ENCODE measurements around the gene UQCC2.

Gene UQCC2

DNA sequence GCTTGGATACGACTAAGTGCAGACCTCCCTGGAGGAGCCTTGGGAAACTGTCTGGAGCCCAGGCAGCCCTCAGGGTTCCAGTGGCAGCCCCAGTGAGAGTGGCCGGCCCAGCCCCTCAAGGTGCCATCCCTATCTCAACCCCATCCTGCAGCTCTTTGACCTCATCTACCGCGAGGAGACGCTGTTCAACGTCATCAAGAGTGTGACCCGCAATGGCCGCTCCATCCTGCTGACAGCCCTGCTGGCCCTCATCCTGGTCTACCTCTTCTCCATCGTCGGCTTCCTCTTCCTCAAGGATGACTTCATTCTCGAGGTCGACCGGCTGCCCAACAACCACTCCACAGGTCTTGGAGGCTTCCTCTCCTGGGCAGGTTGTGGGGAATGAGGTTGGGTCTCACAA lies 20.7 kb downstream of the UQCC2 start:
- no peak for DNase-seq

DNA sequence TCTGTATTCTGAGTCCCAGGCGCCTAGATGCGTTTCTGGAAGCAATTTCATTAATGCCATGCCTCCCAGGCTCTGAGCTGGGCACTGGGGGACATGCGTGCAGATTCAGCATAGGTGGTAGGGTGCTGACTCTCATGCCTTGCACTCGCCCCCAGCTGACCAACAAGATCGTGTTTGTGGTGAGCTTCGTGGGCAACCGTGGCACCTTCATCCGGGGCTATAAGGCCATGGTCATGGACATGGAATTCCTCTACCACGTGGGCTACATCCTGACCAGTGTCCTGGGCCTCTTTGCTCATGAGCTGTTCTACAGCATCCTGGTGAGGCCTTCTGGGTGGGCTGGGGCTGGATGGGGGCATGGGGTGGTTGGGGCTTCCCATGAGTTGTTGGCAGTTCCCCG lies 21.6 kb downstream of the UQCC2 start:
- no peak for DNase-seq

DNA sequence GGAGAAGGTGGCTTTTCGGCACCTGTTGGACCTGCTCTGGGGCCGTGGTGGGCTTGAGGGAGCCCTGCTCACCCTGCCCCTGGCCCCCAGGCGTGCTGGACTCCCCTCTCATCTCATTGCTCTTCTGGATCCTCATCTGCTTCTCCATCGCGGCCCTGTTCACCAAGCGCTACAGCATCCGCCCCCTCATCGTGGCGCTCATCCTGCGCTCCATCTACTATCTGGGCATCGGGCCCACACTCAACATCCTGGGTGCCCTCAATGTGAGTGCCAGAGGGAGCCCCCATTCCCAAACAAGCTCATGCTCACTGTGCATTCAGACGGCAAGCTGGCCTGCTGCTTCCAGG lies 22.4 kb downstream of the UQCC2 start:
- DNase-seq, result no peak

DNA sequence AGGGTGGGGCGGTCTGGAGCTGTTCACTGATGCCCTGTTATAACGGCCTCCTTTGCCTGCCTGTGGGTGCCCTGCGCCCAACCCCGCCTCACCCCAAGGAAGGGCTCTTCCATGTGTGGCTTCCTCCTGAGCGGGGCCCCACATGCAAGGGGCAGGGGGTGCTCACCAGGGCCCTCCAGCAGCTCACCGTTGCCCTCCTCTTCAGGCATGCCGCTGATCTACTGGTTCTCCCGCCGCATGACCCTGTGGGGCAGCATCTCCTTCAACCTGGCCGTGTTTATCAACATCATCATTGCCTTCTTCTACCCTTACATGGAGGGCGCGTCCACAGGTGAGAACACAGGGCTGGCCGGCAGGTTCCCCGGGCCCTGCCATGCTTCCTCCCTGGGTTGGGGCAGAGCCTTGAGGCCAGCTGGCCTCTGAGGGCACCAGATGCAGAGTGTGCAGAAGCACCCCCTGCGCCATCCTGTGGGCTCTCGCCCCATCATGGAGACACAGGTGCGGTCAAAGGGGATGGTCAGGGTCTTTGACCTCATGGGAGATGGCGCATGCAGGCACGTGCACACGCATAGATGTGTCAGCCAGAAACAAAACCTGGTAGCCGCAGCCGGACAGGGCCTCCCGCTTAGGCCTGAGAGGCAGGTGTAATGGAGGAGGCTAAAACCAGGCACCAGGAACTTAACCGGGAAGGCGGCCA lies 22.9 kb downstream of the UQCC2 start:
- DNase-seq, result no peak

DNA sequence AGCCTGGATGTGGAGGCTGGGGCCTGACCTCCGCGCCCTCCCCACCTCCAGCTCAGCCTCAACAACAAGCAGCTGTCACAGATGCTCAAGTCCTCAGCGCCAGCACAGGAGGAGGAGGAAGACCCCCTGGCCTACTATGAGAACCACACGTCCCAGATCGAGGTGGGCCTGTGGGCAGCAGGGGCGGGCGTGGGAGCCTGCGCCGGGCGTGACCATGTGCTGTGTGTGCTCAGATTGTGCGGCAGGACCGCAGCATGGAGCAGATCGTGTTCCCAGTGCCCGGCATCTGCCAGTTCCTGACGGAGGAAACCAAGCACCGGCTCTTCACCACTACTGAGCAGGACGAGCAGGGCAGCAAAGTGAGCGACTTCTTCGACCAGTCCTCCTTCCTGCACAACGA lies 23.5 kb downstream of the UQCC2 start:
- DNase-seq, result no peak

DNA sequence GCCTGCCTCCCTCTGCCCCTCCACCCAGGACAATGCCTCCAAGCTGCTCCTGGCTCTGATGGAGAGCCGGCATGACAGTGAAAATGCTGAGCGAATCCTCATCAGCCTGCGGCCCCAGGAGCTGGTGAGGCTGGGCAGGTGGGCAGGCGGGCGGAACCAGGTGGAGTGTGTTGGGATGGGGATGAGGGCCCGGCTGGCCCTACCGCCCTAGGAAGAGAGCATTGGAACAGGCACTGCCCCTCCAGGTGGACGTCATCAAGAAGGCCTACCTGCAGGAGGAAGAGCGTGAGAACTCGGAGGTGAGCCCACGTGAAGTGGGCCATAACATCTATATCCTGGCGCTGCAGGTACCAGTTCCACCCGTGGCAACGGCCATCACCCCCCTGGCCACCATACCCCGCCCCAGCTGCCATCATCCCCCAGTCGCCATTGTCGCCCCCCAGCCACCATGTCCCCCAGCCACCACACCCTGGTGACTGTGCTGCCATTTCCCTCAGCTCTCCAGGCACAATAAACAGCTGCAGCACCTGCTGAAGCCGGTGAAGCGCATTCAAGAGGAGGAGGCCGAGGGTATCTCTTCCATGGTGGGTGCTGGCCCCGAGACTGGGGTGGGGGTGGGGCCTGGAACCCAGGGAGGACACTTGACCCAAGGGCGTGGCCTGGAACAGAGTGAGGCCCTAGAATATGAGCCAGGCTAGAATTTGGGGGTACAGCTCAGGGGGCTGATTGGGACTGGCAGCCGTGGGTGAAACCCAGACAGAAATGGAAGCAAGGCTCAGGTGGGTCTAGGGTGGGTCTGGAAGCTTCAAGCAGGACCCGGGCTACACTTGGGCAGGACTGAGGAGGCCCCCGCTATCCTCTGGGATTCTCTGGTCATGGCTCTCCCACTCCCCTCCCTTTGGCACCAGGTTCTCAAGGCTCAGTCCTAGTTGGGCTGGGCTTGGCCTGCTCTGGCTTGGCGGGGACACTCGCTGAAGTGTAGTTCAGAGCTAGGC lies 24.2 kb downstream of the UQCC2 start:
- no peak for DNase-seq

DNA sequence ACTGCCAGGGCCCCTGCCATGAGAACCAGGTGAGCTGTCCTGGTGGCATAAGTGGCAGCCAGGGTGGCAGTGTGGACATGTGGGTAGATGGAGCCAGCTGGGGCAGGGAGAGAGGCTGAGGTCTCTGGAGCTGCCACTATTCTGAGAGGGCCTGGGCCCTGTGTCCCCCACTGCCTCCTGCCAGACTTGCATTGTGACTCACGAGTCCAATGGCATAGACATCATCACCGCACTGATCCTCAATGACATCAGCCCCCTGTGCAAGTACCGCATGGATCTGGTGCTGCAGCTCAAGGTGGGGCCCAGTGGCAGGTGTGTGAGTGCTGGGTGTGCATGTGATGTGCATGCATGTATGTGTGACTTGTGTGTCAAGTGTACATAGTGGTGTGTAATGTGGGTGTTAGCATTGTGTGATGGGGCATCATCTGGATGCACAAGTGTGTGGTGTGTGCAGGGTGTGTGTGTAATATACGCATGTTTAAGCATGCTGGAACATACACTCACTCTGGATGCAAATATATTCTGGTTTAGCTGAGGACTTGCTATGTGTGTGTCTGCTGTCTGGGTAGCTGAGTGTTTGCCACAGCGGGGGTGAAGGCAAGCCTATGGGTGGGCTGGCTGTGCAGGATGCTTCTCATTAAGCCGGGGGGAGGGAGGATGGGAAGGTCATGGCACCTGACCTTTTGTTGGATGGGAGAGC lies 25.1 kb downstream of the UQCC2 start:
- DNase-seq, result no peak

DNA sequence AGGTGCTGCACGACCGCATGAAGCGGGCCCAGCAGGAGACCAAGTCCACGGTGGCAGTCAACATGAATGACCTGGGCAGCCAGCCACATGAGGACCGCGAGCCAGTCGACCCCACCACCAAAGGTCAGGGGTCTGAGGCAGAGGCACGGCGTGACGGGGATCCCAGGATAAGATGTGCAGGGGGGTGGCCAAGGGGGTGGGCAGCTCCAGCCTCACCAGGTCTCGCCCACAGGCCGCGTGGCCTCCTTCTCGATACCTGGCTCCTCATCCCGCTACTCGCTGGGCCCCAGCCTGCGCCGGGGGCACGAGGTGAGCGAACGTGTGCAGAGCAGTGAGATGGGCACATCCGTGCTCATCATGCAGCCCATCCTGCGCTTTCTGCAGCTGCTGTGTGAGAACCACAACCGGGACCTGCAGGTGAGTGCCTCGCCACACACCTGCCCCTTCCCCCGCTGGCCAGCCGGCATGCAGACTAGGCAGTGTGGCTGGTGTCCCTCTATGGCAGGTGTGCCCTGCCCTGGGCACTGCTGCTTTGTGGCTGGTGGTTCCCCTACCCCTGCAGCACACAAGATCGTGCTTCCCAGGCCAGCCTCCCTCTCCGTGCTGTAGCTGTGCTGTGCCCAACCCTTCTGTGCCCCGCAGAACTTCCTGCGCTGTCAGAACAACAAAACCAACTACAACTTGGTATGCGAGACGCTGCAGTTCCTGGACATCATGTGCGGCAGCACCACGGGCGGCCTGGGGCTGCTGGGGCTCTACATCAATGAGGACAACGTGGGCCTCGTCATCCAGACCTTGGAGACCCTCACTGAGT lies 25.9 kb downstream of the UQCC2 start:
- no peak for DNase-seq

DNA sequence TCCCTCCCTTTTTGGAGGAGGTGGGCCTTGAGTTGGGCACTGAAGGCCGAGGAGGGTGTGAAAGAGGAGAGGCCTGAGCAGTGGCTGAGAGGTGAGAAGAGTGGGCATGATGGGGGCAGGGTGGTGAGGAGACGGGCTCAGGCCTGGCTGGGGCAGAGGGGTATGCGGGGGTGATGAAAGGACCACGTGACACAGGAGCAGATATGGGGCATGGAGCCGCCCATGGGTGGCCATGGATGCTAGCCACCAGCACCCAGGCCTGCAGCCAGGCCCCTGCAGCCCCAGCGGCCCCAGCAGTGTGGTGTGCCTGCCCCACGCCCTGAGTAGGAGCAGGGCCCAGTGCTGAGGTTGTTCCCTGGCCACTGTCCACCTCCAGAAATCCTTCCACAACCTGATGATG lies 26.5 kb downstream of the UQCC2 start:
- DNase-seq, result no peak

DNA sequence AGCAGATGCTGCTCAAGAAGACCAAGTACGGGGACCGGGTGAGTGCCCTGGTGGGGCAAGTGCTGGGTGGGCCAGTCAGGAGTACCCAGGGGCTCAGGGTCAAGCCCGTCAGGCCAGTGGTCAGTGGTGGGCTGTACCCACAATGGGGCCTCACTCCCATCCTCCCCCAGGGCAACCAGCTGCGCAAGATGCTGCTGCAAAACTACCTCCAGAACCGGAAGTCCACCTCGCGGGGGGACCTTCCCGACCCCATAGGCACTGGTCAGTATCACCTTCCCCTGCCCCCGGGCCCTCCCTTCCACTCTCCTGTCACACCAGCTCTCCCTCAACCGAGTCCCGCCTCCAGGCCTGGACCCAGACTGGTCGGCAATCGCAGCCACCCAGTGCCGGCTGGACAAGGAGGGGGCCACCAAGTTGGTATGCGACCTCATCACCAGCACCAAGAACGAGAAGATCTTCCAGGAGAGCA lies 27.0 kb downstream of the UQCC2 start:
- DNase-seq, result no peak

DNA sequence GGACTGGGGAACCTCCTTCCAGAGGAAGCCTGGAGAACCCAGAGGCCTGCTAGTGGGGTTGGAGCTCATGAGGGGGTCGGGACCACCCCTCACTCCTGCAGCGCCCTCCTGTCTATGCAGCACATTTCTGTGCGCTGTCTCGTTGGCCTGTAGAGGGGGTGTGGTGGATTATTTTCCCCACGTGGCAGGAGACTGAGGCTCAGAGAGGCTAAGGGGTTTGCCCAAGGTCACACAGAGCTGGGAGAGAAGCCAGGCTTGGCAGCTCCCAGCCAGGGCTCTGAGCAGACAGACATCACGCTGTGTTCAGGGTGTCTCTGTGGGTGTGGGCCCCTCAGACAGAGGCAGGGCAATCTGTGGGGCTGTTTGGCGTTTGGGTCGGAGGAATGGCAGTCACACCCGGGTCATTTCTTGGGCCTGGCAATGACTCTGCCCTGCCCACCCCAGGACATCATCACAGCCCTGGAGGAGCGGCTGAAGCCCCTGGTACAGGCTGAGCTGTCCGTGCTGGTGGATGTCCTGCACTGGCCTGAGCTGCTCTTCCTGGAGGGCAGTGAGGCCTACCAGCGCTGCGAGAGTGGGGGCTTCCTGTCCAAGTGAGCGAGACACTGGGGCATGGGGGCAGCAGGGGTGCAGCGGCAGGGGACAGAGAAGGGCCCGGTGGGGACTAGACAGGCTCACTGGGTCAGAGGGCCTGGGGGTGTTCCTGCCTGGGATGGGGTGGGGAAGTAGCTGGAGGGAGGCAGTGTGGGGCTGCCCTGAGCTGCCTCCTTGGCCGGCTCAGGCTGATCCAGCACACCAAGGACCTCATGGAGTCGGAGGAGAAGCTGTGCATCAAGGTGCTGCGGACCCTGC lies 27.7 kb downstream of the UQCC2 start:
- peak in 1 of 14 donors; percentile 49 for DNase-seq

DNA sequence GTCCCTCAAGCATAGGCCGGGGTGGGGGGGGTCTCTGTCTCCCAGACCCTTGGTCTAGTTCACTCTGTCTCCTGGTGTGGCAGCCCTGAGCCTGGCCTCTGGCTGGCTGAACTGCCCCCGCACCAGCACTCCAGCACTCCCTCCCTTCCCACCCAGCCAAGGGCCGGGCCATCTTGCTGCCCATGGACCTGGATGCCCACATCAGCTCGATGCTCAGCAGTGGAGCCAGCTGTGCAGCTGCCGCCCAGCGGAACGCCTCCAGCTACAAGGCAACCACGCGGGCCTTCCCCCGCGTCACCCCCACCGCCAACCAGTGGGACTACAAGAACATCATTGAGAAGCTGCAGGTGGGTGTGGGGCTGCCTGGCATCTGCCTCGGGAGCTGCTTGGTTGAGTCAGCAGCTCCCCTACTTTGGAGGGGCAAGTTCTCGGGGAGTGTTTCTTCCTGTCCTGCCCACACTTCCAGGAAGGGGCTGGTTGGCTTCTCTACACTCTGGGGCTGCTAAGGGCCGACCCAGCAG lies 28.4 kb downstream of the UQCC2 start:
- peak in 11 of 14 donors; percentile 5 to 84 (median 39) for DNase-seq

DNA sequence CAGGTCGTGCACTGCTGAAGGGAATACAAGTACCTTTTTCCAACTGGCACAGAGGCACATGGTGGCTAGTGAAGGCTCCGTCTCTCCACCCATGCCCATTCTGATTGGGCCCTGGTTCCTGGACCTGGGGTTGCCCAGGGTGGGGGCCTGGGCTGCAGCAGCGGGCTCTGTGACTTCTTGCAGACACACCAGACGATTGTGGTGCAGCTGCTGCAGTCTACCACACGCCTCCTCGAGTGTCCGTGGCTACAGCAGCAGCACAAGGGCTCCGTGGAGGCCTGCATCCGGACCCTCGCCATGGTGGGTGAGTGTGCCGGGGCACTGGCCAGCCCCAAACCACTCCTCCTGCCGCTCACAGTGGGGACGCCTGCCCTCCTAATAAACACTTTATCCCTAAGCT lies 29.2 kb downstream of the UQCC2 start:
- no peak for DNase-seq

DNA sequence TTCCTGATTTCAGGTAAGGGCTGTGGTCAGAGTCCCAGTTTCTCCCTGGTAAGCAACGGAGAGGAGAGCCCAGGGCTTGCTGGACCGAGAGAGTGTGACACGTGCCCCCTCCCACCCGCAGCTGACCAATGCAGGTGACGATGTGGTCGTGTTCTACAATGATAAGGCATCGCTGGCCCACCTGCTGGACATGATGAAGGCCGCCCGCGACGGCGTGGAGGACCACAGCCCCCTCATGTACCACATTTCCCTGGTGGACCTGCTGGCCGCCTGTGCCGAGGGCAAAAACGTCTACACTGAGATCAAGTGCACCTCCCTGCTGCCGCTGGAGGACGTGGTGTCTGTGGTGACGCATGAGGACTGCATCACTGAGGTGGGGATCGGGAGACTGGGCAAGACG lies 31.7 kb downstream of the UQCC2 start:
- no peak for DNase-seq

DNA sequence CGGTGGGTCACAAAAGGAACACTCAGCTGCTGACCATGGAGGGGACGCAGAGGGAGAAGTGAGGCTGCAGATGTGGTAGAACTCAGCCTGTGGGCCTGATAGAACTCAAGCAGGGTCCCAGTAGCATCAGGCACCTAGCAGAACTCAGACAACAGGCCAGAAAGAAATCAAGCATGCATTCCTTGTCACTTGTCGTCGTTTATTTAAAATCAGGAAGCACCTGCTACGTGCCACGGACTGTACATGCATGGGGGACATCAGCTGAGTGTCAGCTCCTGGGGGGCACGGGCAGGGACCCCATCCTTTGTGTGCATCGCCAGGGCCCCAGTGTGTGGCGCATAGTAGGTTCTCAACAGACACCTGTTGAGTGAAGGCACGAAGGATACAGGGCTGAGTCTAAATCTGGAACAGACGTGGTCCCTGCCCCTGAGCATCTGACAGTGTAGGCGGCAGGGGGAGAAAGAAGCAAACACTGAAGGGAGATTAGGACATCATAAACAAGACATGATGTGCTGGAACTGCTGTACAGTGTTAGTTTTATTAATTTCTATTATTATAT lies 32.5 kb downstream of the UQCC2 start:
- no peak for DNase-seq

DNA sequence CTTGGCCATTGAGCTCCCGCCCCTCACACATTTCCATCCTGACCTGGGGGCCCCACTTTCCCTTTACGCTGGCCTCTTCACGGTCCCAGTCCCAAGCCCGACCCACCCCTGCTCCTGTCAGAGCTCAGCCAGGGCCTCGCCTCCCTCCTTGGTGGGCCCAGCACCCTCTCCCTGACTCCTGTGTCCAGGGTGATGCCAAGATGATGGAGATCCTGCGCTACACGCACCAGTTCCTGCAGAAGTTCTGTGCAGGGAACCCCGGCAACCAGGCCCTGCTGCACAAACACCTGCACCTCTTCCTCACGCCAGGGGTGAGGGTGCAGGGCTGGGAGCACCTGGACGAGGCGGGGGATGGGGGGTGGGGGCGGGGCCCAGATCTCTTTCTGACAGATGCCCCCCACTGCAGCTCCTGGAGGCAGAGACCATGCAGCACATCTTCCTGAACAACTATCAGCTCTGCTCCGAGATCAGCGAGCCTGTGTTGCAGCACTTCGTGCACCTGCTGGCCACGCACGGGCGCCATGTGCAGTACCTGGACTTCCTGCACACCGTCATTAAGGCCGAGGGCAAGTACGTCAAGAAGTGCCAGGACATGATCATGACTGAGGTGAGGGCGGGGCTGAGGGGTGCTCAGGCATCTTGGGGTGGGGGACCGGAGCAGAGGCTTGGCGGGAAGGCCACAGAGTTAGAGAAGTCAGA lies 33.1 kb downstream of the UQCC2 start:
- DNase-seq, result no peak

DNA sequence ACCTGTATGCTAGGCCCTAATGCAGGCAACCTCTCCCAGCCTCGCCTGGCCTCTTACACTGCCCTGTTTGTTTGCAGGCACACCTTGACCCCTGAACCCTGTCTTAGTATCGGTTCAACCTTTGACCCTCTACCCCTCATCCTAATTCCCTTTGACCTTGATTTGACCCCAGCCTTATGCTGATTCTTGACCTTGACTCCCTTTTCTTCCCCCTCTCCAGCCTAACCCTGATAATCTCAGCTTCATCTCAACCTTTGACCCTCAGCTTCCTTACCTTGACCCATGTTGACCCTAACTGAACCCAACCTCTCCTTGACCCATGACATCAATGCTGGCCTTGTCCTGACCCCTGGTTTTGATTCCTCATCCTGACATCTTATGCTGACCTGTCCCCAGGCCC lies 33.8 kb downstream of the UQCC2 start:
- DNase-seq, result no peak

DNA sequence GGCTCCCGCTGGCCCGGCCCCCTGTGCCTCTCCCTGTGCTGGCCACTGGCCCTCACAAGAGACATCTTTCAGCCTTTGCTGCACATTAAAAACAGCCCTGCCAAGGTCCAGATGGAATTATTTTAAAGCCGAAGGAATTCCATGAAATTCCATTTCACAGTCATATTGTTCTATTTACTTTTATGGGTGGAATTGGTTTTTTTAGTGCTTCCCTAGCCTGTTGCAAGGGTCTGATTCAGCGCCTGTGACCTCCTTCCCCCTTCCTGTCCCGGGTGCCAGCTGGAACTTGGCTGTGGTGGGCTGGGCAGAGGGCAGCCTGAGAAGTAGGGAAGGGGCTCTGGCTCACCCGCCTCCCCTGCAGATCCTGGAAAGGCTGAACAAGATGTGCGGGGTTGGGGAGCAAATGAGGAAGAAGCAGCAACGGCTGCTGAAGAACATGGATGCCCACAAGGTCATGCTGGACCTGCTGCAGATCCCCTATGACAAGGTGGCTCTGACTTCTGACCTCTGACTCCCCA lies 34.3 kb downstream of the UQCC2 start:
- DNase-seq, result no peak

DNA sequence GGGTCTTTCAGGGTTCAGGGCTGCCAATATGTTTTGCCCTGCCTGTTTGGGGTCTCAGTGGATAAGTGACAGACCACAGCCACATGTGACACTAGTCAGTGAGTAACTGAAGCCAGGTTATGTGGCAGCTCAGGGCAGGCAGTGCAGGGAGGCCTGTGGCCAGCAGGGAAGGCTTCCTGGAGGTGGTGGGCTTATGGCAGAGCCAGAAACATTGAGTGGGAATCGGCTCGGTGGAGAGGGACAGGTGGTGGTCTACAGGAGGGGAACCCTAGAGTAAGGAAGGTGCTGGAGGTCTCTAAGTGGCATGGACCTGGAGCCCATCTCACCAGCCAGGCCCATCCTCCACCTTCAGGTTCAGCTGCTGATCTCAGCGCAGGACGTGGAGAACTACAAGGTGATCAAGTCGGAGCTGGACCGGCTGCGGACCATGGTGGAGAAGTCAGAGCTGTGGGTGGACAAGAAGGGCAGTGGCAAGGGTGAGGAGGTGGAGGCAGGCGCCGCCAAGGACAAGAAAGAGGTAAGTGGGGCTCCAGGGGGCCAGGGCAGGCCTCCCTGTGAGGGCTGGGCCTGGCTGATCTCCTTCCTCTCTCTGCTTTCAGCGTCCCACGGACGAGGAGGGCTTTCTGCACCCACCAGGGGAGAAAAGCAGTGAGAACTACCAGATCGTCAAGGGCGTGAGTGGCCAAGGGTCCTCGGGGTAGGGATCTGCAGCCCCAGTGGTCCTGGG lies 34.9 kb downstream of the UQCC2 start:
- no peak for DNase-seq

All from C1 segment of cervical spinal cord (tissue), 14 donors.